HCEC 1CT (cell line): ENCODE data around the gene ELOA.
"Not testable (repeated sequence)": the region's sequence is repeated elsewhere in the genome, so short reads cannot be mapped to it uniquely, and the experiment has no call there.

Experiments used
- DNase-seq: peaks from one replicate; pipeline ENCODE4 v3.0.0-alpha.2; 2017

Gene ELOA

DNA sequence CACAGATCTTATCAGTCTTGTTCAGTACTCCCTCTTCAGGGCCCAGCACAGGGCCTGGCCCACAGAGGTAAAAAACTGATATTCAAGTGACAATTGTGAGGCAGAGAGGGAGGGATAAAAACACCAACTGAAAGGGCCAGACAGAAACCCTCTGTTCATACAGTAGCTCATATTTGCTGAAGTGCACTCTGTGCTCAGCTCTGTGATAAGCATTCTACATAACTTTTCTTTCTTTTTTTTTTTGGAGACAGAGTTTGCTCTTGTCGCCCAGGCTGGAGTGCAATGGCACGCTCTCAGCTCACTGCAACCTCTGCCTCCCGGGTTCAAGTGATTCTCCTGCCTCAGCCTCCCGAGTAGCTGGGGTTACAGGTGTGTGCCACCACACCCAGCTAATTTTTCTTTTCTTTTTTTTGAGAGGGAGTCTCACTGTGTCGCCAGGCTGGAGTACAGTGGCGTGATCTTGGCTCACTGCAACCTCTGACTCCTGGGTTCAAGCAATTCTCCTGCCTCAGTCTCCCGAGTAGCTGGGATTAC lies 59.6 kb downstream of the ELOA start:
- not testable (repeated sequence) for DNase-seq

DNA sequence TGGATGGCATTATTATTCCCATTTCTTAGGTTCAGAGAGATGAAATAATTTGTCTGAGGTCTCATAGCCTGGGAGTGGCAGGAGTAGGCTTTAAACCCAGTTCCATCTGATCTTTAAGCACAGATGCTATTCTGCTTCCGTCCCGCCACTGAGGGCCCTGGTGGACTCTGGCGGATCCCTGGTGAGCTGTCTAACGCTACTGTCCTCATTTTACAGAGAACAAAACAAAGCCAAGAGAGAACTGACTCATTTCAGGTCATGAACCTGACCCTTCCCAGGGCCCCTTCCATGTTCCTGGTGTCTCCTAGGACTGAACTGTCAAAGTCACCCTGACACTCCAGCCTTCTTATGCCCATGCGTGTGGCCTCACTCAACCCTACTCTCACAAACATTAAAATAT lies 60.4 kb downstream of the ELOA start:
- DNase-seq = no peak

DNA sequence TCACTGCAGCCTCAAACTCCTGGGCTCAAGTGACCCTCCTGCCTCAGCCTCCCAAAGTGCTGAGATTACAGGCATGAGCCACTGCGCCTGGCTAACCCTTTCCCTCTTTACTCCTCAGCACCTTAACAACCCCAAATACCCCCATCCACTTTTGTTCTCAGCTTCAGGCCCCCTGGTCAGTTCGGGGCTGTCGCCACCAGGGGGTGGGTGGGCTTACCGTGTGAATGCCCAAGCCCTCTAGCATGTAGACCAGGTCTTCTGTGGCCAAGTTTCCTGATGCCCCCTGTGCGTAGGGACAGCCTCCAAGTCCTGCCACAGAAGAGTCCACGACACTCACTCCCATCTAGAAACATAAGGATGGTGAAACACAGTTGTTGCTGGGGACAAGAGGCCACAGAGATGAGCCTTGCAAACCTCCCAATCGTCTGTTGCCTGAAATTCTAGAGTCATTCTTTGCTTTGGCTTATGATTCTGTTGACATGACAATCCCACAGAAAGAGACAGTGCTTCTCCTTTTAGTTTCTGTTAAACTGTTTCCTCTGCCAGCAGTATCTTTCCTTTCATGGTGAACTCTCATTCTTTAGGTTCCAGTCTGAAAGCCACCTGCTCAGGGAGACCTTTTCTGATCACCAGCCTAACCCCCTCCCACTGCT lies 61.0 kb downstream of the ELOA start:
- DNase-seq = no peak

DNA sequence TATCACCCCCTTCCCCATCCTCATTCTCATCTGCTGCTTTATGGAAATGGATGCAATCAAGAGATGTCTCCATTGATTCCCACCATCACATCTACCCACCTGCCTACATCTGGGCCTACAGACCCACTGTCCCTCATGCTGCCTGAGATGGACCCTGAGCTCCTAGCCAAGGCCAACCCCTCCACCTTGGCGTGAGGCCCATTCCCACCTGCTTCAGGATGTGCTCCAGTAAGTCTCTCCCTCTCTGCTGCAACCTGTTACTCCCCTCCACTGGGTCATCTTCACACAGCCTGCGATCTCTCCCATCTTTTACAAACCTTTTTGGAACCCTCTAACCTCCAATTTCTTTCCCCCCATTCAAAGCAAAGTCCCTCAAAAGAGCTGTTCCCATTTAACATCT lies 61.8 kb downstream of the ELOA start:
- no peak for DNase-seq

DNA sequence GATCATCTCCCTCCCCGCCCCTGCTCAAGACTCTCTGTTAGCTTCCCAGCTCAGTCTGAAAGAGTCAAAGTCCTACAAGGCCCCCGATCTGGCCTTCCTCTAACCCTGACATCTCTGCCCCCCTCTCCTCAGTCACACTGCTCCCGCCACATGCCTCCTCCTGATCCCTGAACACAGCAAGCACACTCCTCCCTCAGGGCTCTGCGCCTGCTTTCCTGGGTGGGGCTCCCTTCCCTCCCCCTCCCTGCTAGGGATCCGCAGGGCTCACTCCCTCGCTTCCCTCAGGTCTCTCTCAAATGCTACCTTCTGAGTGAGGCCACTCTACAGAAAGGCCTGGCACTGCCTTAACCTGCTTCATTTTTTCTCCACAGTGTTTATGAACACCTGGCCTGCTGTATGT lies 63.0 kb downstream of the ELOA start:
- DNase-seq = no peak

DNA sequence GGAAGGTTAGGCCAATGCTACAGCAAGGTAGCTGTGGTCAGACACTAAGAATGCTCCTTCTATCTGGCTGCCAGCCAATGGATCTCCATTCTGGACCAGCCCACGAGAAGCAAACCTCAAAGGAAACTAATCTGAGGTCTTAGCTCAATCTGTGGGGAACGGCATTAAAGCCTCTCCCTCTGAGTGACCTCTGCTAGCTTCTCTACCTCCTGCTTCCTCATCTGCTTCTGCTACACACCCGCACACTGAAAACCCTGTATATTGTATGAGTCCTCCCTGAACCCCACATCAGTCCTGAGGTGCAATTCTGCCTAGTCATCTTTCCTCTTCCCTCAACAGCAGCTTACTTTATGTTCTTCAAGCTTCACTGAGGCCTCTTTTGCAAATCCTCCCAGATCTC lies 64.2 kb downstream of the ELOA start:
- DNase-seq = no peak

DNA sequence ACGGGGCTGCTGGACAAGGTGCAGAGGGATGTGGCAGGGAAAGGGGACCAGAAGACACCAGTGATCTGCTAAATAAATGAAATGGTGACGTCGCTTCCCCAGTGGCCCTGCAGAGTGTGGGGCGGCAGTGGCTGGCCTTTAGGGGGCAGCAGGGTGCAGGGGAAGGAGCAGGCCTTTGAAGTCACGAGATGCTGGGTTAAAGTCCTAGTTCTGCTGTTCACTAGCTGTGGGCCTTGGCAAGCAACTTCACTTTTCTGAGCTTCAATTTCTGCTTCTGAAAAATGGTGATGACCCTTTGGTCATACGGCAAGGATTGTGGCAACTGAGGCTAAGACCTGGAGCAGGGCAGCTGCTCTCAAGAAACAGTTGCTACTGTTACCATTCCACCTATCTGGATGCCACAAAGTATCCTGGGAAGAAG lies 66.5 kb downstream of the ELOA start:
- peak; percentile 59 for DNase-seq

DNA sequence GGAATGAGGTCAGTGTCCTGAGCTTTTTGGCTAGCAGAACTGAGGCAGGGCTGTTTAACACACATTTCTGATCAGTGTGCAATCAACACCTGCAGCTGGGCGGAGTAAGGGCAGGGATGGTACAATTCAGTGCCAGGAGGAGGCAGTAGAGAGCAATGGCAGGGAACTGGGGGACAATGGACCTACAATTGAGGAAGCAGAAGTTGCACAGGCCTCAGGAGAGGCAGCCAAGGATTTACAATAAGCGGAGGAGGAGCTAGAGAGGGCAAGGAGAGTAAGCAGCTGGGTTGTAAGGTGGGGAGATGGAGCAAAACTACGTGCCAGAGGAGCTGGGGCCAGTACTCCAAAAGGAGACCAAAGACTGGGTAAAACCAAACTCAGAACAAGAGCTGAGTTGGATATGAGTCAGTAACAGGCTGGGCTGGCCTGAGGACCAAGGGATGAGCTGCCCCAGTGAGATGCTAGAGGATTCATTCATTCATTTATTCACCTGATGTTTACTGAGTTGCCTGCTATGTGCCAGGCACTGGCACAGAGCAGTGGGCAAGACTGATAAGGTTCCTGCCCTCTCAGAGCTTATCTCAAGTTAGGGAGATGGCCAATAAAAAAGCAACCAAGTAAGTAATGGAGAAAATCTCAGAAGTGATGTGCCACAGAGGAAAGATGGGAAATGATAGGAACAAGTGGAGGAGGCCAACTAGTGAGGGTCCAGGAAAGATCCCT lies 67.7 kb downstream of the ELOA start:
- peak; percentile 31 for DNase-seq
